ENCODE data around the gene ZNF500. TPM values are rescaled to one million over a fixed set of nuclear protein-coding genes. Genes with fewer than 3 reads are reported as not detected.
A peak's percentile ranks its signal among the peaks of the same experiment; 100 is the strongest.

Gene ZNF500
- total RNA-seq, 1 donor from 2014 or later = 23.5 TPM

GRCh38 chr16:4736546-4736945 is 30.4 kb downstream of the ZNF500 start:
- H3K36me3 Mint-ChIP-seq (ENCODE audit: insufficient read depth) = no peaks in the 10 kb centered on the region
- no peak for TF ChIP-seq CTCF (IDR thresholded peaks at IDR 0.05; ENCODE audit: unreplicated experiment)
- peaks cover 11% of the 10 kb centered on the region for H3K4me1 Mint-ChIP-seq (ENCODE audit: low read depth)
- H3K9me3 Mint-ChIP-seq (ENCODE audit: low read depth) = no peaks in the 10 kb centered on the region
- H3K27ac Mint-ChIP-seq = no peak overlapping the region
- peaks cover 6% of the 10 kb centered on the region for H3K27me3 Mint-ChIP-seq
- no peak for DNase-seq (ENCODE audit: low spot score, unreplicated experiment)
- no peak overlapping the region for H3K4me3 Mint-ChIP-seq (ENCODE audit: low read depth)

GRCh38 chr16:4734730-4735535 is 32.0 kb downstream of the ZNF500 start:
- Mint-ChIP-seq H3K36me3 (ENCODE audit: insufficient read depth) (peaks cover 4% of the 10 kb centered on the region), H3K27ac (peak overlapping the region; percentile 99), H3K4me1 (ENCODE audit: low read depth) (peaks cover 11% of the 10 kb centered on the region), H3K9me3 (ENCODE audit: low read depth) (no peaks in the 10 kb centered on the region), H3K27me3 (peaks cover 6% of the 10 kb centered on the region), H3K4me3 (ENCODE audit: low read depth) (peak overlapping the region; percentile 95)
- no peak for TF ChIP-seq CTCF (IDR thresholded peaks at IDR 0.05; ENCODE audit: unreplicated experiment)
- peak; percentile 75 for DNase-seq (ENCODE audit: low spot score, unreplicated experiment)

GRCh38 chr16:4734063-4734729 is 32.8 kb downstream of the ZNF500 start, which contains the start of the genes ANKS3 and DNAAF8:
TSS of gene ANKS3 (minus strand) at chr16:4734271. CDS start at chr16:4730149, 4,122 bp downstream.
TSS of gene DNAAF8 (plus strand) at chr16:4734537. CDS start at chr16:4736515, 1,978 bp downstream.
- peaks cover 6% of the 10 kb centered on the region for H3K27me3 Mint-ChIP-seq
- H3K36me3 Mint-ChIP-seq (ENCODE audit: insufficient read depth) = peaks cover 4% of the 10 kb centered on the region
- no peak for TF ChIP-seq CTCF (IDR thresholded peaks at IDR 0.05; ENCODE audit: unreplicated experiment)
- peak; percentile 84 for DNase-seq (ENCODE audit: low spot score, unreplicated experiment)
- H3K27ac Mint-ChIP-seq = peak within 1 kb of the TSS; percentile 99
- H3K4me1 Mint-ChIP-seq (ENCODE audit: low read depth) = peaks cover 11% of the 10 kb centered on the region
- no peaks in the 10 kb centered on the region for H3K9me3 Mint-ChIP-seq (ENCODE audit: low read depth)
- H3K4me3 Mint-ChIP-seq (ENCODE audit: low read depth) = peak within 1 kb of the TSS; percentile 95

- H3K27ac Mint-ChIP-seq = peak overlapping the region; percentile 97
- H3K27me3 Mint-ChIP-seq = peaks cover 6% of the 10 kb centered on the region
- H3K36me3 Mint-ChIP-seq (ENCODE audit: insufficient read depth) = peaks cover 4% of the 10 kb centered on the region
- no peak for DNase-seq (ENCODE audit: low spot score, unreplicated experiment)
- H3K4me3 Mint-ChIP-seq (ENCODE audit: low read depth) = peak overlapping the region; percentile 95
- H3K4me1 Mint-ChIP-seq (ENCODE audit: low read depth) = peaks cover 11% of the 10 kb centered on the region
- no peaks in the 10 kb centered on the region for H3K9me3 Mint-ChIP-seq (ENCODE audit: low read depth)
- TF ChIP-seq CTCF (IDR thresholded peaks at IDR 0.05; ENCODE audit: unreplicated experiment) = no peak
Measured at GRCh38 chr16:4733747-4734062, 33.3 kb downstream of the ZNF500 start.

- Mint-ChIP-seq H3K27me3 (peaks cover 6% of the 10 kb centered on the region), H3K27ac (peak overlapping the region; percentile 97), H3K36me3 (ENCODE audit: insufficient read depth) (peaks cover 6% of the 10 kb centered on the region), H3K4me1 (ENCODE audit: low read depth) (peaks cover 11% of the 10 kb centered on the region), H3K9me3 (ENCODE audit: low read depth) (no peaks in the 10 kb centered on the region), H3K4me3 (ENCODE audit: low read depth) (peak overlapping the region; percentile 95)
- TF ChIP-seq CTCF (IDR thresholded peaks at IDR 0.05; ENCODE audit: unreplicated experiment) = no peak
- no peak for DNase-seq (ENCODE audit: low spot score, unreplicated experiment)
Measured at GRCh38 chr16:4733211-4733742, 33.7 kb downstream of the ZNF500 start.

All from progenitor cell of endocrine pancreas (in vitro differentiated cells).